HT1080 (cell line): ENCODE results near the gene EFCAB9. TPM values are rescaled to one million over a fixed set of nuclear protein-coding genes. Genes with fewer than 3 reads are reported as not detected.
"Not testable (repeated sequence)": the region's sequence is repeated elsewhere in the genome, so short reads cannot be mapped to it uniquely, and the experiment has no call there.

Experiments
- DNase-seq: peaks from one replicate; pipeline ENCODE4 v3.0.0-alpha.2; 2015; ENCODE audit warnings: low read depth
- polyA plus RNA-seq, 2 experiments: library from polyadenylated mRNA; depleted of rRNA; stranded (reverse); fragments of >200 nt; gene quantifications; 2 replicates each; pipeline ENCODE4 v1.2.3, GENCODE V29; 2015
- total RNA-seq: library from RNA; depleted of rRNA; stranded (reverse); fragments of >200 nt; shearing (Covaris generic); gene quantifications from 2 replicates; pipeline ENCODE4 v1.2.3, GENCODE V29; 2014; rRNA removed

EFCAB9 gene
- total RNA-seq: not detected in 2 replicates
- polyA plus RNA-seq (2015; cell fraction: cytosol; rRNA removed): not detected in 2 replicates
- polyA plus RNA-seq (2015; cell fraction: nucleus; rRNA removed): not detected in 2 replicates

- DNase-seq: no peak
These were observed at the start of gene EFCAB9 for GRCh38 chr5:172193872-172194271. TSS of gene EFCAB9 (plus strand) at chr5:172194172. CDS start at chr5:172194173, 1 bp downstream.

GRCh38 chr5:172144291-172144815, 49.6 kb upstream of the EFCAB9 start:
- DNase-seq: no peak

GRCh38 chr5:172144931-172145869, 48.8 kb upstream of the EFCAB9 start:
- DNase-seq: no peak

GRCh38 chr5:172145870-172146747, 47.9 kb upstream of the EFCAB9 start:
- no peak for DNase-seq

GRCh38 chr5:172146748-172147092, 47.3 kb upstream of the EFCAB9 start:
- DNase-seq: no peak

GRCh38 chr5:172147857-172148256, 46.1 kb upstream of the EFCAB9 start:
- DNase-seq: no peak

- no peak for DNase-seq
These were observed 45.6 kb upstream of the EFCAB9 start for GRCh38 chr5:172148381-172148780.

GRCh38 chr5:172149073-172149472, 44.9 kb upstream of the EFCAB9 start:
- DNase-seq: peak; percentile 41

GRCh38 chr5:172149481-172149880, 44.5 kb upstream of the EFCAB9 start:
- not testable (repeated sequence) for DNase-seq

- no peak for DNase-seq
These were observed 43.2 kb upstream of the EFCAB9 start for GRCh38 chr5:172150514-172151425.

GRCh38 chr5:172151661-172152210, 42.2 kb upstream of the EFCAB9 start:
- DNase-seq: no peak

GRCh38 chr5:172153695-172154094, 40.3 kb upstream of the EFCAB9 start:
- no peak for DNase-seq

- DNase-seq: not testable (repeated sequence)
These were observed 38.9 kb upstream of the EFCAB9 start for GRCh38 chr5:172155101-172155500.

GRCh38 chr5:172156541-172156994, 37.4 kb upstream of the EFCAB9 start:
- DNase-seq: no peak

GRCh38 chr5:172159016-172159415, 35.0 kb upstream of the EFCAB9 start:
- DNase-seq: no peak

GRCh38 chr5:172160506-172160905, 33.5 kb upstream of the EFCAB9 start:
- no peak for DNase-seq

GRCh38 chr5:172162323-172162986, 31.5 kb upstream of the EFCAB9 start:
- no peak for DNase-seq

GRCh38 chr5:172162987-172163343, 31.0 kb upstream of the EFCAB9 start:
- no peak for DNase-seq

GRCh38 chr5:172163346-172163745, 30.6 kb upstream of the EFCAB9 start:
- DNase-seq: no peak

GRCh38 chr5:172164769-172165212, 29.2 kb upstream of the EFCAB9 start:
- no peak for DNase-seq
